ENCODE measurements around the gene FERMT2.

GRCh38 chr14:52871606-52872005 is 79.2 kb downstream of the FERMT2 start:
- TF ChIP-seq CTCF (IDR thresholded peaks at IDR 0.05) (no peak), POLR2A (IDR thresholded peaks at IDR 0.05) (no peak)
